Measurements from ENCODE around the gene PDE11A. TPM values are rescaled to one million over a fixed set of nuclear protein-coding genes. Genes with fewer than 3 reads are reported as not detected.

Gene PDE11A
- total RNA-seq, 2 donors from 2014 or later: 0.28 to 3.5 TPM

- ATAC-seq (ENCODE audit: insufficient number of reproducible peaks, low FRiP score, low read depth) (no peak), DNase-seq (ENCODE audit: low spot score) (no peak)
- H3K36me3 ChIP-seq: no peaks in the 10 kb centered on the region
- no peaks in the 10 kb centered on the region for H3K4me1 ChIP-seq (ENCODE audit: control insufficient read depth in 1 of 2, low read depth in 2 of 2)
- no peak for TF ChIP-seq CTCF (IDR thresholded peaks at IDR 0.05)
- peak overlapping the region; percentile 56 for H3K4me3 ChIP-seq
- H3K27me3 ChIP-seq (replicated peaks; ENCODE audit: insufficient read depth): no peaks in the 10 kb centered on the region
- no peak overlapping the region for H3K27ac ChIP-seq
- H3K9me3 ChIP-seq: no peaks in the 10 kb centered on the region
These were observed 438.7 kb downstream of the PDE11A start for GRCh38 chr2:177633910-177634294.

- no peak overlapping the region for H3K27ac ChIP-seq
- H3K4me3 ChIP-seq: no peak overlapping the region
- DNase-seq (ENCODE audit: low spot score): no peak
- H3K4me1 ChIP-seq (ENCODE audit: control insufficient read depth in 1 of 2, low read depth in 2 of 2): no peaks in the 10 kb centered on the region
- no peak for ATAC-seq (ENCODE audit: insufficient number of reproducible peaks, low FRiP score, low read depth)
- H3K27me3 ChIP-seq (replicated peaks; ENCODE audit: insufficient read depth): no peaks in the 10 kb centered on the region
- no peak for TF ChIP-seq CTCF (IDR thresholded peaks at IDR 0.05)
- H3K36me3 ChIP-seq: no peaks in the 10 kb centered on the region
- no peaks in the 10 kb centered on the region for H3K9me3 ChIP-seq
These were observed 439.5 kb downstream of the PDE11A start for GRCh38 chr2:177633111-177633510.

- Histone ChIP-seq H3K4me1 (ENCODE audit: control insufficient read depth in 1 of 2, low read depth in 2 of 2) (no peaks in the 10 kb centered on the region), H3K4me3 (no peak overlapping the region), H3K27ac (no peak overlapping the region), H3K27me3 (replicated peaks; ENCODE audit: insufficient read depth) (no peaks in the 10 kb centered on the region), H3K36me3 (no peaks in the 10 kb centered on the region), H3K9me3 (no peaks in the 10 kb centered on the region)
- TF ChIP-seq CTCF (IDR thresholded peaks at IDR 0.05): no peak
- no peak for DNase-seq (ENCODE audit: low spot score)
- ATAC-seq (ENCODE audit: insufficient number of reproducible peaks, low FRiP score, low read depth): no peak
These were observed 440.9 kb downstream of the PDE11A start for GRCh38 chr2:177631680-177632079.

- Histone ChIP-seq H3K9me3 (no peaks in the 10 kb centered on the region), H3K36me3 (no peaks in the 10 kb centered on the region), H3K27me3 (replicated peaks; ENCODE audit: insufficient read depth) (no peaks in the 10 kb centered on the region), H3K27ac (no peak overlapping the region), H3K4me3 (no peak overlapping the region), H3K4me1 (ENCODE audit: control insufficient read depth in 1 of 2, low read depth in 2 of 2) (no peaks in the 10 kb centered on the region)
- DNase-seq (ENCODE audit: low spot score) (no peak), ATAC-seq (ENCODE audit: insufficient number of reproducible peaks, low FRiP score, low read depth) (no peak)
- TF ChIP-seq CTCF (IDR thresholded peaks at IDR 0.05): no peak
These were observed 443.1 kb downstream of the PDE11A start for GRCh38 chr2:177629357-177630024.

DNA sequence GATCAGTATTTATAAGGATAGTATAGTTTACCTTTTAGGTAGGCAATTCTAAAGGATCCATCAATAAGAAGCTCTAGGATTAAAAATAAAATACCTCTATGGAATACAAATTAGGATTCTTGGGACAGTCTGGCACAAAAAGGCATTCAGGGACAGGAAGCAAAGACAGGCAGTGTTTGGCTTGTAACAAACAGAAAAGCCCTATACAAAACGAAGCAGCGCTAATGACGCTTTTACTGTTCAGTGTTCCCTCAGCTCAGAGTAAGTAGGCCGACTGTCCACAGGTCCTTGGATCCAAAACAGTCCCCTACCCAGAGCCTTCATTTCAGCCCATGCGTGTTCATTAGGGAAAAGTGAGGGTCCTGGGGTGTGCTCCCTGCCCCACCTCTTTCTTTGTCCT is 443.7 kb downstream of the PDE11A start:
- ATAC-seq (ENCODE audit: insufficient number of reproducible peaks, low FRiP score, low read depth): no peak
- H3K27me3 ChIP-seq (replicated peaks; ENCODE audit: insufficient read depth): no peaks in the 10 kb centered on the region
- no peak for DNase-seq (ENCODE audit: low spot score)
- no peaks in the 10 kb centered on the region for H3K4me1 ChIP-seq (ENCODE audit: control insufficient read depth in 1 of 2, low read depth in 2 of 2)
- TF ChIP-seq CTCF (IDR thresholded peaks at IDR 0.05): no peak
- H3K36me3 ChIP-seq: no peaks in the 10 kb centered on the region
- H3K9me3 ChIP-seq: no peaks in the 10 kb centered on the region
- no peak overlapping the region for H3K27ac ChIP-seq
- no peak overlapping the region for H3K4me3 ChIP-seq

All from thoracic aorta (tissue), 2 donors.